GM18868 (cell line): ENCODE results near the gene LEFTY1.

Experiments used
- ATAC-seq: cut with Tn5 transposase; IDR thresholded peaks from one replicate; pipeline ENCODE4 v1.9.1; 2021; ENCODE audit warnings: mild to moderate bottlenecking, moderate library complexity; ENCODE audit not compliant: unreplicated experiment

The LEFTY1 gene

DNA sequence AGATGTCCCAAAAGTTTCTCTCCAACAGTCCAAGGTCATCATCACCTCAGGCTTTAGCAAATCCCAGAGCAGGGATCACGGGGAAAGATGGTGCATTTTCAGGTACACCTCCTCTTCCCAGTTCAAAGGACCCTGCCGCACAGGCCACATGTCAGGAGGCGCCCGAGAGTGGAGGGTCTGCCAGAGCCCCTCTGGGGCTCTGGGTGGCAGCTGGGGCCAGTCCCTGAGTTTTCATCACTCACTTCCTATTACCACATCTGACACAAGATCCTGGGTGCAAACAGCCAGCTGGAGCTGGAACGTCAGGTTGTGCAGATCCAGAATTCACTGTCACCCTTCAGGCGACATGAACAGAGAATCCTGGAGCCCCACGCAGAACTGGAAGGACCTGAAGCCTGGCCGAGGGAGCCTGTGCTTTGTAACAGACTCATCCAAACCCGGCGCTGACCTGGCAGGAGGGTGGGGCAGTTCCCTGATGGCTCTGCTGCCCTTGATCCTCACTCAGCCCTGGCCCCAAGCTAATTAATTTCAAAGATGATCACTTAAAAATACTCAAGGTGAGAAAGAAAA lies 15.6 kb downstream of the LEFTY1 start:
- ATAC-seq, result no peak

DNA sequence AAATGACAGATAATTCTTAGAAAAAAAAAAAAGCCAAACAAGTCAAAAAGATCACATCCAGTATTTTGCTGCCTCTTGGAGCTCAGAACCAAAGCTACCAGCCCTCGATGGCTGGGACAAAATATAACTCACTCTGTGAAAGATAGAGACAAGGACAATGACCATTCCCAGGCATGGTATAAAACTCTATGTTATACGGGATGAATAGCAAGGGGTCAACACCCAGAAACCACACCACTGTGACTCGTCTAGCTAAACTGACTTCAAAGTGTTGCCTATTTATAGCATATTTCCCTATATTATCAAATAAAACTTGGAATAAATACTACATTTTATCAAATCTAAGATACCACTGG lies 16.9 kb downstream of the LEFTY1 start:
- ATAC-seq, result no peak

DNA sequence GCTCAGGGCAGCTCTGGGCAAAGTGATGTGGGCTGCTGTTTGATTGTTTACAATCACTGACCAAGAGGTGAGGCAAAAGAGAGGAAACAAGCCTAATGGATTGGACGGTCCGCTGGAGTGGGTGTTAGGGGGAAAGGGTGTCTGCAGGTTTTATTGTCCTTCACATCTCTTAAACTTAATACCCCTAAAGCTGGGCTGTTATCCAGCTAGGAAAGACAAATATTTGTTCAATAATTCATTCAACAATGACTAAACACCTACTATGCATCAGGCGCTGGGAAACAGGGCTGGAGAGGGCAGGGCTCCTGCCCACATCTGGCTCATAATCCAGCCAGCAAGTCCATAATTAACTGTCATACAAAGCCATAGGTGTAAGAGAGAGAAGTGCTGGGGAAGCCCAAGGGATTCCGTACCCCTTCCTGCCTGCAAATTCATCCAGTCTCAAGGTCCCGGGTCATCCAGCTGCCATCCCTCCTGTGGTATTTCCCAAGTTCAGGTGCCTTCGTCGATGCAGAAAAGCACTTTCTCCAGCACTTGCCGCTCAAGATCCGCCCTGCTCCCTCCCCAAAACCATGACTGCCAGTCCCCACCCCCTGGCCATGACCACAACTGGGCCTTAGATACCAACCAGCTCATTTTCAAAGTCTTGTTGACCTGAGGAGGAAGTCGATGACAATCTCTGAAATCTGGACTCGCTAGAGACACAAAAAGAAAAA lies 17.4 kb downstream of the LEFTY1 start:
- ATAC-seq, result no peak

DNA sequence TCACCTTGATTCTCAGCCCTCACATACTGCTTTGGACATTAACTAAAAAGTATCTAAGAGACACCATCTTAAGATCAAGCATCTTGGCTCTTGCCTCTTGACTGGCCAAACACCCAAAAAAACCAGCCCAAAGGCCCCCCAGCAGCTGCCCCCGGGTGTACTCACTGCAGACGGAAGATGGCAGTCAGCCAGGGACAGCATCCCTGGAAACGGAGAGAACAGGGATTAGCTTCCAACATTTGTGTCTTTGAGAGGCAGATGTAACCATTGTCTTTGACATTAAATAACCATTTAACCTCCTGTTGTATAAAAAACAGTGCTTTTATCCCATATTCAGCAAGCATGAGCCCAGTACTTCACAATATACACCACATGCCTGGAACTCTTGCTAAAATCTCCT lies 18.0 kb downstream of the LEFTY1 start:
- no peak for ATAC-seq

DNA sequence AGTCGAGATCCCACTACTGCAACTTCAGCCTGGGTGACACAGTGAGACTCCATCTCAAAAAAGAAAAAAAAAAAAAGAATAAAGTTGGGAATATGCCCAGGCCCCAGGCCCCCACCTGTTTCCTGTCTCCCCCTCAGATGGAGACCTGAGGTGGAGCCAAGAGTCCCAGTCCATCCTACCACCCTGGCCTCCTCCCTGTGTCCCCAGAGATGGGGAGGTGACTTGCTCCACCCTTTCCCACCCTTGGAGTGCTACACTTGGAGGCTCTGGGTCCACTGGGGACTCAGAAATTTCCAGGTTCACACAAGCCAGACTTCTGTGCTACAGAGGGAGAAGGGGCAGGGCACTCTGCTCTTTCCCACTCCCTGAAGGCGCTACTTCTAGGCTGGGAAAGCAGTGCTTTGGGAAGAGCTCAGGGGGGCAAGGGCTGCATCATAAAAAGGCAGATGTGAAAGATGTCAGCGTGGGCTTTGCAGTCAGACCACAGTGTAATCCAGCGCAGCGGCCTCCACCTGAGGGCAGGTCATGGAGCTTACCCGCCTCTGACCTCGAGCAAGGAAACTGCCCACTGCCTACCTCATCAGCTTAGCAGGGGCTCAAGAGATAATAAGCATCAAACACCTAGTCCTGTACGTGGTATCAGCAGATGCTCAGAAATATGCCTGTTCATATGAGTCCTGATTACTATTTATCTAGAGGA lies 20.2 kb downstream of the LEFTY1 start:
- ATAC-seq, result no peak

DNA sequence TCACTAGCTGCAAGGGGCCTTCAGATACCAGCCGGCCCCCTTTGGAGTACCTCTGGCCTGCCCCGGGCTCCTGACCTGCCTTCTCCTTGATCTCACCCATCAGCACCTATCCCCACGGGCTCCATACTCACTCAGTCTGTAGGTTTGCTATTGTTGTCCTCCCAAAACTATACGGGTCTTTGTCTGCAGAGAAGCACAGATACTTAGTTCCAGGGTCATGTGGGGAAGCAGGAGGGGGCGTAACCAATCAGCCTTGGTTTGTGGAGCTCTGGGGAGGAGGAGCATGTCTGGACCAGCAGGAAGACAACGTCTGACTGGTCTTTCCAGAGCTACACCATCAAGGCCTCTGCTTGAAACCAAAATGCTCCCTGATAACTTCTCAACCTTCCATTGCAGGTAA lies 22.0 kb downstream of the LEFTY1 start:
- ATAC-seq, result no peak

DNA sequence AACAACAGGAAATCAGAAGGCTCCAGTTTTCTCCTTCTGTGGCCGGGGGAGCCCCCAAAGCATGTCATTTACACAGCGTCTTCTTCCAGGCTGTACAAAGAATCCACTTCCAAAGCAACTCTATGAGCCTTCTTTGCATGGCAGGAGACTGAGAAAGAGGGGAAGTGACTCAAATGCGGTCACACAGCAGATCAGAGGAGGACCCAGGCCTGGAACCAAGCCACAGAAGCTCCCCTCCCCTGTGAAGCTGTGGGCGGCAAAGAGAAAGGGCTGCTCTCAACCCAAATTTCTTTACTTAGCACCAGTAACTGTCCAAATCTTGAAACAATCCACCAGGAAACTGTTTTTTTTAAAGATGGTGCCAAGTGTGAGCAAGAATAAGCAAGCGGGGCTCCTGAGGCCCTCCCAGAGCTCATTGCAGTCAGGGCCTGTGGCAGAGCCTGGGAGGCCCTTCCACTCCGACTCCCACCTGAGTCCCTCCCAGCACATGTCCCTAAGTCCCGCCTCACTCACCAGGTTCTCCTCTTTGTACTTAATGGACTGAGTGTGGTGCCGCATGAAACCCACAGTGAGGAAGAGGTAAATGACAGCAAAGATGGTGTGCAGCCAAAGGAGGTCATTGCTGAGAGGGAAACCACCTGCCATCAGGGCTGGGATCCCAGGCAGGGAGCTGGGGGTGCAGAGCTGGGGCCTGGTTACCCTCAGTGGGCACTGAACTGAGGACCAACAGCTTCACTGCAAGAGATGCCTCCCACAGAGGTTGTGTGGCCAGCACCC lies 22.7 kb downstream of the LEFTY1 start:
- ATAC-seq, result peak; percentile 84

DNA sequence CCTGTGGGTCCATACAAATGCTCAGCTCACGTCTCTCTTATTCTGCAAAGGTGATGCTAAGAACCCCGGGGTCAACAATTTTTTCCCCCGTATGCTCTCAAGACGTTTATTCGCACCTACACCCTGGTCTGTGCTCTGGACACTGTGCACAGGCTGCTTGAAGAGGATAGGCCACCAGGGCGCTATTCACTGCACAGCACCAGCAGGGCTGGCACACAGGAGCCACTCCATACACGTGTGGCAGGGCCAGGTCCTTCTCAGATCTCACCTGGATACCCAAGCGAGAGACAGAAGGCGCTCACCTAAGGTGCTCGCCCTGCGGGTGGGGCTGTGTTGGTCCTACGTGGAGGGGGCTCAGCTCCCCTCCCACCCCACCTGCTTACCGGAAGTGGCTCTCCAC lies 23.4 kb downstream of the LEFTY1 start:
- ATAC-seq, result no peak

DNA sequence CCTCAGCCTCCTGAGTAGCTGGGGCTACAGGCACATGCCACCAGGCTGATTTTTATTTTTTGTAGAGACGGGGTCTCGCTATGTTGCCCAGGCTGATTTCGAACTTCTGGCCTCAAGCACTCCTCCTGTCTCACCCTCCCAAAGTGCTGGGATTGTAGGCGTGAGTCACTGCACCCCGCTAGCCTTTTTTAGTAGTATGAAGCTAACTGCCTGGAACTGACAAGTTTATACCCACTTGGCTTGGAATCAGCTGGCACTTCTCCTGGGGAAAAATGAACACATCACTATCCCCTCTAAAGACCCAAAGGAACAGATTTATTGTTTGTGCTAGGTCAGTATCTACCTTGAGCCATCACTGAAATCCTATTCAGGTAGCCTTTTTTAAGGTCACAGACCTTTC lies 25.8 kb downstream of the LEFTY1 start:
- ATAC-seq, result no peak

DNA sequence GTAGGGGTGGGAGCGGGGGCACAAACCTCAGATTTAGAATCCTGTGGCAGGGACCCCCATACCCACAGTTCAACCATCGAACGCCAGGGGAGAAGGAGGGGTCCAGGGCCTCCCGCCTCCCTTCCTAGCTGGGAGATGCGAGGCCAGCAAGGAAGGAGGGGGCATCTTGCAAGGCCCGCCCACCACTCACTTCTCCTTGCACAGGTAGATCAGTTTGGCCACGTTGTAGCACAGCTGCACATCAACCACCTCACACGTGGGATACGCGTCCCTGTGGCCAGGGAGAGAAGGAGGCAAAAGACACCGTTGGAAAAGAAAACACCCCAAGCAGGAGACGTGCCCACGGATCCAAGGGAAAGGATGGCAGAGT lies 26.4 kb downstream of the LEFTY1 start:
- no peak for ATAC-seq

DNA sequence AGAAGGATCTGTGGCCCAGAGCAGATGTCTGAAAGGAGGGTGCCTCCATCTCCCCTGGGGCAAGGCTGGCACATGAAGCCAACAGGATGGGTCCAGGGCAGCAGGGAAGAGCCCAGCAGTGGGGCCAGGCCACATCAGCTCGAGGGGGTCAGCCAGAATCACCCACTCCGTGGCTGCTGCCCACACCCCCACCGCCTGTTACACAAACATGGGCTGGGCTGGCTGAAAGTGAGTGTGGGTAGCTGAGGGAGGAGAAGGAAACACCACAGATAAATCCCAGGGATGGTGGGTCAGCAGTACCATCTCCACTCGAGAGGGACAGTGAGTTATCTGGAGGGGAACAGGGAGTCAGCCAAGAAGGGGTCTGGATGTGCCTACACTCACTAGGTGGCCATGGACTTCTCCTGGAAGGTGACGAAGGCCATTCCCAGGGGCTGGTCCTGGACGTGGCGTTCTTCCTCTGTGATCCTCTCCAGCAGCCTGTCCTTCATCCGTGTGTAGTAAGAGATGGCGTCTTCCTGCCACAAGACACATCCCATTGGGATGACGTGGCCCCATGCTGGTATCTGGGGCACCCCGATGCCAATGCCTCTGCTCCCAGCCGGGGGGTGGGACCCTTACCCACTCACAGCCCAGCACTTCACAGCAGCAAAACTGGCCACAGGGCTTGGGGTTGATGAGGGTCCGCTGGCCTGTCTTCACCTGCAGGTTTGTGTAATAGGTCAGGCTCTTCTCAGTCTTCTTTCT lies 26.9 kb downstream of the LEFTY1 start:
- no peak for ATAC-seq

DNA sequence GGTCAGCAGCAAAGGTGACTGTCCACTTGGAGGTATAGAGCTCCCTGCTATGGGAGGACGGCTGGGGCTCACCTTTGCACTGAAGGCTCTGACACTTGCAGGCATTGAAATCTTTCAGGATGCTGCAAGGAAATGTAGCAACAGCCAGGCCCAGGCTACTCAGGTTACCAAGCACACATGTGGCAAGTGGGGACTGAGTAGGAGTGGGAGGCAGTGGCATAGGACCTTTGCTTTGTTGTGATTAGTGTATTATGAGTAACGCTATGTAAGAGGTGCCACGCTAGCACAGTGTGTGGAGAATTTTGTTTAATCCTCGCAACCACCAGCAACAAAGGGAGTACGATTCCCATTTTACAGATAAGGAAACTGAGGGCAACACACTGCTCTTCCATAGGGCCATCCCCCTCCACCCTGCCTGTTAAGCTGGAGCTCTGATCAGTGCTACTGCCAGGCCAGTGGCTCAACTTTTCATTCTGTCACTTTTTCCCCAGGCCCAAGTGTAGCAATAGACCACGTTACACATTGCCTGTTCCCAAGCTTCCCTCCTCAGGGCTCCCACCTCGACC lies 28.0 kb downstream of the LEFTY1 start:
- ATAC-seq, result no peak

DNA sequence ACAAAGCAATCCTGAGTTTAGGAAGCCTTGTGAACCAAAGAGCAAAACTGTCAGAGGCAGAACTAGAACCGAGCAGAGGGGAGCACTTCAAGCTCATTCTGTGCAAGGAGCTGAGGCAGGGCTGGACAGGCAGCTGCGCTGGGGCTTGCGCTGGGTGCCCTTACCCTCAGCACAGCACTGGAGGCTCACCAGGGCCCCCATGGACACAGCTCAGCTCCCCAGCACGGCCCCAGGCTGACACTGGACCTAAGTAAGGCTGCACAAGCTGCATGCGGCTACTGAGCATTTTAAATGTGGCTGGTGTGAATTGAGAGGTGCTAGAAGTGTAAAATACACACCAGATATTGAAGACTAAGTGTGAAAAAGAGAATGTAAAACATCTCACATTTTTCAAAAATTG lies 28.8 kb downstream of the LEFTY1 start:
- no peak for ATAC-seq

DNA sequence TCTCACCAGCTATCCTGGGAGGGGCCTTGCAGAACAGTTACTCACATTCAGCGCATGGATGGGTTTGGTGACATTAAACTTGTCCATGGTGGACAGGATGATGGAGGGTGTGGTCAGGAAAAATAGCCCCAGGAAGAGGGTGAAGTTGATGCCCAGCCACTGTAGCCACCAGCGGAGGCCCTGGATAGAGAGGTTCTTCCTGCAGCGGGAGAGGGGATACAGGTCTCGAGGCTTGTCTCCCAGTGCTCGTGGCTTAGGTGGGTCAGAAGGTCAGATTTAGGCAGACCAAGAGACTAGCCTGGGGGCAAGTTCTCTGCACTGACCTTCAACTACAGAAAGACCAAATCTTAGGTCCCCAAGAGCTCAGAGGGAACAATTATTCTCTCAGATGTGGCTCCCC lies 29.8 kb downstream of the LEFTY1 start:
- ATAC-seq, result no peak

DNA sequence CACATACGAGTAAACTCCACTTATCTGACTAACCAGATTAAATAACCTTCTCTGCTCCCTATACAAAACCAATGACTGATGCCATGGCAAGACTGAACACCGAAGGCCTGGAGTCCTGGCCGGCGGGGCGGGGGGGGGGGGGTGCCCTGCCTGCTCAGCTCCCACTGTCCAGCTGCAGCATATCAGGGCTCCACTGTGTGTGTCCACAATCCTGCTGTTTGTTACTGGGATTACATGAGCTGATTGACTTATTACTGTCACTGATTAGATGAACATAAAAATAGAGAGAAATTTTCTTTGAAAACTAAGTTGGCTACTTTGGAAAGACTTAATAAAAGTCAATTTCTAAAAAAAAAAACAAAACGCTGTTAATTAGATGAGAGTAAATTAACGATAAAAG lies 31.7 kb downstream of the LEFTY1 start:
- no peak for ATAC-seq

DNA sequence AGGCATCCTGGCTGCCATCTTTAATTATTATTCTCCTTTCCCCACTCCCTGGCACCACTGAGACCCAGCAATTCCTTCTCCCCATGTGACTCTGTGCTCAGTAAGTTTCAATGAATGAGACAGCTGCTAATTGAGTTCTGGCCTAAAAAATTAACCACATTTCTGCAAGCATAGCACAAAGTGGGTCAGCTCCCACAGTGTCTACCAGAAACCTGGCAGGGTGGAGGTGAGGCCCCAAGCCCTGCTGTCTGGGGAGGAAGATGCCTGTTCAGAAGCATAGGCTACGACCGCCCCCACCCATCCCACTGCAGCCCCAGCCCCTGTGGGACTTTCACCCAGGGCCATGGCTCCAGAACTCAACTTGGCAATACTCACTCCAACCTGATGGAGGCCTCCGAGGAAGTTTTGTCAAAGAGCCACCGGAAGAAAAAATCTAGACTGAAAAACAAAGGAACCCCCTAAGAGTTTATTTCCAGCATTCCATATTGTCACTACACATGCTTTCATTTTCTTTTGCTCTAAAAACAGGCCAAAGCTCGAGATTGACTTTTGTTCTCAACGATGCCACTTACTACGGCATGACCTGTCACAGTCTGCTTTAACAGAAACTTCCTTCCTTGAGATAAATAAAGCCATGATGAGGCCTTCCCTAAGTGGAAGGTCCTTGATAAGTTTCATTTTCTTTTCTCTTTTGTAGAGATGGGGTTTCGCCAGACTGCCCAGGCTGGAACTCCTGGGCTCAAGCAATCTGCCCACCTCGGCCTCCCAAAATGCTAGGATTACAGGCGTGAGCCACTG lies 33.2 kb downstream of the LEFTY1 start:
- no peak for ATAC-seq

DNA sequence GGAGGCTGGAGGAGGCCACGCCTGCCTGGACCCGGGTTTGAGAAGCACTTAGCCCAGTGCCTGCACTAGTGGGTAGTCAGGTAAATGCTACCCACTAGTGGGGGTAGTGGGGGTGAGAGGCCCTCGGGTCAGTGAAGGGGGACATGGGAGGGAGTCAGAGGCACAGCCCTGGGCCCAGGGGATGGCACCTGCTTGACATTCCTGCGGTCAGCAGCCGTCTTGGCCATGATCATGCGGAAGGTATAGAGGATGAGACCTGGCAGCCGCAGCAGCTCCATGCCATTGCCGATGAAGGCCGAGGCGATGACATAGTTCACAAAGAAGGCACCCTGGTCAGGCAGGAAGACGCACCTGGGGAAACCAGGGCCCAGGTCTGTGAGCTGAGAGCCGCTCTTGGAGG lies 35.5 kb downstream of the LEFTY1 start:
- ATAC-seq, result no peak

DNA sequence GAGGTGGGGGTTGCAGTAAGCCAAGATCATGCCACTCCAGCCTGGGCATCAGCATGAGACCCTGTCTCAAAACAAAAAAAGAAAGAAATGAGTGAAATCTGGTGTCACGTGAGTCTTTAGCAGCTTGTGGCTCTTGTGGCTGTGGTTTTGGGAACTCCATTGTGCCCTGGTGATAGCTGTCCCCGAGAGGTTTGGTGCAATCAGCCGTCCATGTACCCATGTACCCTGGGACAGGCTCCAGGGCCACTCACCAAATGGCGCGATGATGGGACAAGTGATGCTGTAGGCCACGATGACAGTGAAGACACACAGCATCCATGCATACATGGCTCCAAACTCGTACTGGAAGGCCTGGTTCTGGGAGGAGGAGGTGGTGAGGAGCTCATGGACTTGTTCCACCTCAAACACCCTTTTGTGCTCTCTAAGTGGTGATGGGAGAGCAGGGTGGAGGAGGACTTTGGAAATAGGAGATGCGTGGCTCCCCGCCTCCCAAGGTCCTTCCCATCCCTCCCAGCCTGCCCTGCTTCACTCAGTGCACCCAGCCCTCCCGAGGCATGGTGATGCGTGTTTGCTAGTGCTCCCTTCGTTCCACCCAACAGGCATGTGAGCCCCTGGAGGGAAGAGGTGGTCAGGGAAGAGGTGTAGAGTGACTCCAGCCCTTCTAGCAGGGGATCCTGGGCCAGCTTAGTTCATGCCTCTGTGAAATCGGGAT lies 36.4 kb downstream of the LEFTY1 start:
- no peak for ATAC-seq

DNA sequence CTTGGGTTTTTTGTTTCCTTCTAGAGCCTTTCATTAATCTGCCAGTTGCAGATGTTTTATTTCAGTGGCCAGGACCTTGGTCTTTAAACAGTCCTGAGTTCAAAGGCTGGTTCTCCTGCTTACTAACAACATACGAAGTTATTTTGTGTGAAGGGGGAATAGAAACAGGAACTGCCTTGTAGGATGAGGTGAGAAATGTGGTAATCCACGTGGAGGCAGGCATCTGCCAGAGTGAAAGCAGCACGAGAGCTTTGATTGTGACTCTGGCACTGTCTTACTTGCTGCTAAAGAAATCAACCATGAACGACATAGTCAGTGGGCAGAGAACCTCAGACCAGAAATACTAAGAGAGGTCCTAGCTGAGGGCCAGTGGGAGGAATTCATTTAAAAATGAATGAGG lies 37.1 kb downstream of the LEFTY1 start:
- ATAC-seq, result peak; percentile 71
